ENCODE data around the gene KCND2.

The KCND2 gene

GRCh38 chr7:120412139-120413050, 139.4 kb downstream of the KCND2 start:
- no peak for DNase-seq

DNA sequence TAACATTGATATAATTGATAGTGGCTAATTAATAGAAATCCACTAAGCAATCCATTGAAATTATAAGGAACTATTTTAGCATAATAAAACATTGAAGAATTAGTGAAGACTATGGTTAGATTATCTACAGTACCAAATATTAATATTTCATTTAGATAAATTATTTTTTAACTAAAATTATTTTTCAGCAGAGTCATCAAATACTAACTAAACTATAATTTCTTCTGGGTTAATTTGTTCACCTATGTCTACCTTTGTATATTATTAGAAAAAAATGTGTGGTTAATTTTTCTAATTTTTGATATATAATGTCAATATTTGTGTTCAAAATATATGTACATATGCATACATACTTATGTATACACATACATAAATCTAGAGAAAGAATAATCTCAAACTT, 140.2 kb downstream of the KCND2 start:
- no peak for DNase-seq

- no peak for DNase-seq
Observed at GRCh38 chr7:120417244-120417979, 144.4 kb downstream of the KCND2 start.

DNA sequence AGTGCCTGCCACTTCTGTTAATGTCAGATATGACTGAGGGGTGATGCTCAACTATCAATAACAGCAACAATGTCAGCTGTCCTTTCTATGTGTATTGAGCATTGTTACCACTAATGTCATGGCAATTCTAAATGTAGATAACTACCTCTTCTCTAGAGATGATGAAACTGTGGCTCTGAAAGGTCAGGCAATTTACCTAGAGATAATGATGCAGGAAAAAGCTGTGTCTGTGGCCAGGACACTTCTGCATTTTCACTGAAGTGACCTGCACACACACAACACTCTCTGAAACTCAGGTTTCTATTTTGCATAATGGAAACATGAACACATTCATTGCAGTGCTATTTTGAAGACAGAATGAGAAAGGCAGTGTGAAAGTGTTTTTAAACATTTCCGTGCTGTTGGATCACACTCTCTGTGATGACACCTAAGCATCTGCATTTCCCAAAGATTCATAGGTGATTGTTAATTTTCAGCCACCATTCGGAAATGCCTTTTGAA, 148.2 kb downstream of the KCND2 start:
- no peak for DNase-seq

DNA sequence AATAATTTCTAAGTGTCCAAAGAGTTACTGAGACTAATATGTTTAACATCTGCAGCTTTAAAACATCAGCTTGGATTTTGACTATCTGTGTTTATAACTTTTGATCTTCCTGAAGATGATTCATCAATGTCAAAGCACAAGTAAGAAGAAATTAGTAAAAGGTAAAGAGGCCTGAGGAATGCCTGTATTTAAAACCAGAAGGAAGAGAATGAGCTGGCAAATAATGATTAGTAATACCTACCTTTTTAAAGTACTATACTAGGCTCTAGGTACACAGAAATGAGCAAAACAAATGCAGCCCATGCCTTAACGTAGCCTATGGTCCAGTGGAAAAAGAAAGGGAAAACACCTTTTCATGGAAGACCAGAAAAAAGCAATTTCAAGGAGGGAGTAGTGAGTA, 158.0 kb downstream of the KCND2 start:
- DNase-seq: no peak

DNA sequence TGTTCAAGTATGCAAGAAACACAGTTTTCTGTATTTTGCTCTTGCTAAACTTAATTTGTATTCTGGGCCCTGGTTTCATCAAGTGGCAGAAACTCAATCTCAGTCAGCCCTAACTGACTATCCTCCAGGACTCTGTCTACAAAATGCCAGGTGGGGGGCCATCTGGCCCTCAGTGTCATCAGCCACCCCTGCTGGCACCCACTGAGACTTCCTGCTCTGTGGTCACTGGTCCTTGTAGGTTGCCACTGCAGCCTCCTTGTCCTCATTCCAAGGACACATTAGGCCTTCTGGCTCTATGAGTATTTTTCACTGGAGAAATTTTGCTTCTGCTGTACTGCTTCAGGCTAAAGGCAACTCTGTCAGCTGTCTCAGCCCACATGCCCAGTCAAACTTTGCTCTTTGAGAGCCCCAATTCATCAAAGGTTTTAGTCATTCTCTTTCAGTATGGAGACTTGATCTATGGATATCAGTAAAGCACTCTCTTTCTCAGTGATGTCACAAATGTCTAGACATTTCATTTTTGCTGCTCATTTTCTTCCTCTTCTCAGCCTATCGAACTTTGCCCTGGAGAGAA, 163.6 kb downstream of the KCND2 start:
- DNase-seq: no peak

DNA sequence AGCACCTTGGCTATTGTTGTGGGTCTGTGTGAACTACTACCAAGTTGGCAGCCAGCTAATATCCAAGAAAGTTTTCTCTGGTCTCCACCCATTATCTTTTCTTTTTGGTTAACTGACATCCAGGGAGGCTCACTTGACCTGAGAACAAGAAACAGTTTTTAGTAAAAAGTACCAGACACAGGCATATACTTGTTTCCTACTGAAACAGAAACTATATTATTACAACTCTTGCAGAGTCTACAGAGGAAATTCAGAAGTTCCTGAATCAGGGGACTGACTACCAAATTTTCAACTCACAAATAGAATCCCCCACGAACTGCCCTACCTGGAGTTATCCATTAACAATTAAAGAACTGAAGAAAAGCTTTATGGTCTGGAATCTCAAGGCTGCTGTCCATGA, 168.9 kb downstream of the KCND2 start:
- no peak for DNase-seq

DNA sequence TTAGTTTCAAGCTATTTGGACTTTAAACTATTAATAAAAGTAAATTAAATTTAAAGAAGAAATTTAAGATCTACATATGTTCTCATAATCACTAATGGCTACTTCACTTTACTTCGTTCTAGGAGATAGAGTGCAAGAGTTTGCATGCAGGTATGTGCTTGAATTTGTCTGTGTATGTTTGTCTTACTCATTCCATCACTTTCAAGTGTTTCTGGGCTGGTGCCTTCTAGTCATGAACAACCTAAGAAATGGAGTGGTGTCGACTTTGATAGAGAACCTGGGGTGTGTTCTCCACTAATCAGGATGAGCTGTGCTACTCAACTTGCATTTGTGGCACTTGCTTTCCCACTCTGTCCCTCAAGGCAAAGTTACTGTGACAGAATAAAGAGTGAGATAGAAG, 169.9 kb downstream of the KCND2 start:
- no peak for DNase-seq

DNA sequence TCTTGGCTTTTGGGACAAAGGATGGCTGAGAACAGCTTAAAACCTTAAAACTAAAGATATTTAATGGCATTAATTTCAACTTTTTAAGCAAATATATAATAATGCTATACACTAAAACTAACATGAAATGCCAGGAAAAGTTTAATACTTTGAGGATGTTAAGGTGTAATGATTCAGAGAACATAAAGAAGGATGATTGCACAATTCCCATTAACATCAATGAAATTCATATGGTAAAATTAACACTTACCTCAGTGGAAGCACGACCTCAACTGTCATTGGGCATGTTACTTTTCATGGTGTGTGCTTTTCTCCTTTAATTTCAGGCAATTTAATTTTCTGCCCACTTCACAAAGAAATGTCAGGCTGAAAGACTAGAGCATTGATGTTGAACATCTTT, 171.7 kb downstream of the KCND2 start:
- DNase-seq: no peak

DNA sequence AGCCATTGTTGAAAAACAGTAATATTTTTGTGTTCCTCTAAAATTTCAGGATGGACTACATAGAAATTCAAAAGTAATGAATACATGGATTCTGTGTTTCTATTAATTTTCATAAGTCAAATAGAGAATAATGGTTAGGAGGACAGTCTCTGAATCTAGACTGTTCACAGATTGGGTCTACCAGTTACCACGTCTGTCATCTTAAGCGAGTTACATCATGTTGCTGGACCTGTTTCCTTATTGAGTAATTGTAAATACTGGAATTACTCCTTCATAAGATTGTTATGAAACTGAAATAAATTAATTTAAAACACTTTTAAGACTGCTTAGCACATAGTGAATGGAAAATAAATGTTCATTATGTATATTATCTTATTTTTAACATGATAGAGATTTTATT, 172.3 kb downstream of the KCND2 start:
- DNase-seq: no peak

- no peak for DNase-seq
Observed at GRCh38 chr7:120452665-120453064, 179.7 kb downstream of the KCND2 start.

DNA sequence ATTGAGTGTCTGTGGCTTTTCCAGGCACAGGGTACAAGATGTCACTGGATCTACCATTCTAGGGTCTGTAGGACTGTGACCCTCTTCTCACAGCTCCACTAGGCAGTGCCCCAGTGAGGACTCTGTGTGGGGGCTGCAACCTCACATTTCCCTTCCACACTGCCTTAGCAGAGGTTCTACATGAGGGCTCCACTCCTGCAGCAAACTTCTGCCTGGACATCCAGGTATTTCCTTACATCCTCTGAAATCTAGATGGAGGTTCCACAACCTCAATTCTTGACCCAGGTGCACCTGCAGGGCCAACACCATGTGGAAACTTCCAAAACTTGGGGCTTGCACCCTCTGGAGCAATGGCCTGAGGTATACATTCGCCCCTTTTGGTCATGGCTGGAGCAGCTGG, 183.7 kb downstream of the KCND2 start:
- DNase-seq: no peak

- DNase-seq: no peak
Observed at GRCh38 chr7:120460949-120461348, 188.0 kb downstream of the KCND2 start.

DNA sequence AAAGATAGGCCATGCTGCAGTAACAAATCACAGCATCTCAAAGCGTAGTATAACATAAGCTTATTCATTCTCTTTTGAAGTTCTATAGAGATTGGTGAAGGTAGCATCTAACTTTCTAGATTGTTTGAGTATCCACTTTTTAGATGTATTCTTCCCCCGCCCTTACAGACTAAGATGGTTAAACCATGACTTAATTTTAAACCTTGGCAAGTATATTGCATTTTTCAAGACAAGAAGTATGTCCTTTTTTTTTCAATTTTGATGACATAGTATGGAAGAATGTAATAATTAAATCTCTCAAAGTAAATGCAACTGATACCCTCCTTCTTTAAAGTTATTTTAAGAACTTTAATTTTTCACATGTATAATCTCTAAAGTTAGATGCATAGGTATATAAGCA, 190.0 kb downstream of the KCND2 start:
- no peak for DNase-seq

GRCh38 chr7:120464104-120464503, 191.1 kb downstream of the KCND2 start:
- DNase-seq: no peak

- DNase-seq: no peak
Observed at GRCh38 chr7:120467676-120468075, 194.7 kb downstream of the KCND2 start.

DNA sequence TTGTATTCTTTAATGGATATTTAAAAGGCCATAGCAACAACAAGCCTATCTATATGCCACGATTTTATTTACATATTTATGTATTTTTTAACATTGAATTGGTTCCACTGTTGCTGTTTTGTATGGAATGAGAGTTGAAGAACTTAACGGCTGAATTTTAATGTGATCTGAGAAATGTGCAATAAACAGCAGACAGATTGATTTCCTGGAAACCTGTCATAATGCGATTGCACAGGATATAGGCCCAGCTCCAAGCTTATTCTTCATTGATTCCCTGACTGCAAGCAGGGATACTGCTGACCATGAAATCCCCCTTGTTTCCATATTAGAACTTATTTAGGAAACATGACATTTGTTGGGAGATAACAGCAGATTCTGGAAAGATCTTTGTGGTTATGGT, 195.6 kb downstream of the KCND2 start:
- DNase-seq: no peak

- DNase-seq: no peak
Observed at GRCh38 chr7:120472892-120473291, 199.9 kb downstream of the KCND2 start.

- no peak for DNase-seq
Observed at GRCh38 chr7:120473352-120473751, 200.4 kb downstream of the KCND2 start.

DNA sequence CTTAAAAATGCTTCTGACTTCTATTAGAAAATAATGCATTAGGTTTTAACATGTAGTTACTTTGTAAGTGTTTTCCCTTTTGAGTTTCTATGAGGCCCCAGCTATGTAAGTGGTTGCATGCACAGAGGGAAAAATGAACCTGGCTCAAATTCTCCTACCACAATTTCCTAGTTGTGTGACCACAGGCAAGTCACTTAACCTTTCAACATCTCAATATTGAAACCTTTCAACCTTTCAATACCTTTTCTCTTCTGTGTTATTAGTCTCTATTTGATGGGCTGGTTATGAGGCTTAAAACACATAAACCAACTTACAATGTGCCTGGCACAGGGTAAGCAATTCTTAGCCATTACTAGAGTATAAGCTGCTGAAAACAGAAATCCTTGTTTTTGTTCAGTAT, 203.0 kb downstream of the KCND2 start:
- no peak for DNase-seq

GRCh38 chr7:120480472-120480871, 207.5 kb downstream of the KCND2 start:
- DNase-seq: no peak

- no peak for DNase-seq
Observed at GRCh38 chr7:120480930-120481329, 208.0 kb downstream of the KCND2 start.

- no peak for DNase-seq
Observed at GRCh38 chr7:120486164-120486563, 213.2 kb downstream of the KCND2 start.

DNA sequence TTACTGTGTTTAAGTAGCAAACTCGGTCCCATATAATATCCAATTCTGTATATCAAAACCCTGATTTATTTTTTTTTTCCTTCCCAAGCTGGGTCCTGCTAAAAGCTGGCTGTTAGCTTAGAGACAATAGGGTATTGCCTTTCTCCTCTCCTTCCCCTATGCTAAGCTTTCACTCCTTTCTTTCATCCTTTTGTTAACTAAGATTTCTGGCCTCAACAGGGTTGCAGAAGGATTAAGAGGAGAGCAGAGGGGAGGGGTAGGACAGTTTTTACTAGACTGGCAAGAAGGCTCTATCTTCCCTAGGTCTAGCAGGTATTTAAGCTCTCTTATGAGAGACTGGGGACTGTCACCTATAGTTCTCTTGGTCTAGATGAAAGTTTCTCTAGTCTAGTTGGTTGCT, 229.2 kb downstream of the KCND2 start:
- DNase-seq: no peak

Data from bone marrow (tissue), 2 donors.